Measurements from ENCODE around the gene THSD8. TPM values are rescaled to one million over a fixed set of nuclear protein-coding genes. Genes with fewer than 3 reads are reported as not detected.

THSD8 gene
- total RNA-seq, 4 donors from 2014 or later = 0.65 TPM; not detected in 3

DNA sequence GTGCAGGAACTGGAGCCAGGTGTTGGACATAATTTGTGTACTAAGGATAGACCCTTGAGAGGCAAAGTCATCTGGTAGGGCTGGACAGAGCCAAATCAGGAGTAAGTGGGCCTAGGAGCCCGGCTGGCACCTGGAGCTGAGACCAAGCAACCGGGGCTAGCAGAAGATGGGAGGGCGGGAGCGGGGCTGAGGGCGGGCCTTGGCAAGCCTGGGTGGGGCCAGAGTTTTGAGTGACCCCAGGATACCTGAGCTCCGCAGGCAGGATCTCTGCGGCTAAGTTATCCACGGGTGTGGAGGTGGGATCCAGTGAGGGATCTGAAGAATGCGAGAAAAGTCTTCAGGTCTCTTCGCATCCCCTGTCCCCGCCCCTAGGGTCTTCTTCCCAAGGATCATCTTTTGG is 34.7 kb upstream of the THSD8 start:
- TF ChIP-seq POLR2A (IDR thresholded peaks at IDR 0.05; ENCODE audit: low read depth) = no peak
- no peak for TF ChIP-seq POLR2AphosphoS5 (IDR thresholded peaks at IDR 0.05)
- TF ChIP-seq, protein P1, sequence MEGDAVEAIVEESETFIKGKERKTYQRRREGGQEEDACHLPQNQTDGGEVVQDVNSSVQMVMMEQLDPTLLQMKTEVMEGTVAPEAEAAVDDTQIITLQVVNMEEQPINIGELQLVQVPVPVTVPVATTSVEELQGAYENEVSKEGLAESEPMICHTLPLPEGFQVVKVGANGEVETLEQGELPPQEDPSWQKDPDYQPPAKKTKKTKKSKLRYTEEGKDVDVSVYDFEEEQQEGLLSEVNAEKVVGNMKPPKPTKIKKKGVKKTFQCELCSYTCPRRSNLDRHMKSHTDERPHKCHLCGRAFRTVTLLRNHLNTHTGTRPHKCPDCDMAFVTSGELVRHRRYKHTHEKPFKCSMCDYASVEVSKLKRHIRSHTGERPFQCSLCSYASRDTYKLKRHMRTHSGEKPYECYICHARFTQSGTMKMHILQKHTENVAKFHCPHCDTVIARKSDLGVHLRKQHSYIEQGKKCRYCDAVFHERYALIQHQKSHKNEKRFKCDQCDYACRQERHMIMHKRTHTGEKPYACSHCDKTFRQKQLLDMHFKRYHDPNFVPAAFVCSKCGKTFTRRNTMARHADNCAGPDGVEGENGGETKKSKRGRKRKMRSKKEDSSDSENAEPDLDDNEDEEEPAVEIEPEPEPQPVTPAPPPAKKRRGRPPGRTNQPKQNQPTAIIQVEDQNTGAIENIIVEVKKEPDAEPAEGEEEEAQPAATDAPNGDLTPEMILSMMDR (IDR thresholded peaks at IDR 0.05) = no peak
- intact Hi-C loops (cut with DNase I) = loop anchor here (2.0 kb wide), 1 partner anchor 80 kb away; no protein-coding TSS in a partner anchor
- WGBS = 94% methylated on average over 11 of the region's 11 CpGs

DNA sequence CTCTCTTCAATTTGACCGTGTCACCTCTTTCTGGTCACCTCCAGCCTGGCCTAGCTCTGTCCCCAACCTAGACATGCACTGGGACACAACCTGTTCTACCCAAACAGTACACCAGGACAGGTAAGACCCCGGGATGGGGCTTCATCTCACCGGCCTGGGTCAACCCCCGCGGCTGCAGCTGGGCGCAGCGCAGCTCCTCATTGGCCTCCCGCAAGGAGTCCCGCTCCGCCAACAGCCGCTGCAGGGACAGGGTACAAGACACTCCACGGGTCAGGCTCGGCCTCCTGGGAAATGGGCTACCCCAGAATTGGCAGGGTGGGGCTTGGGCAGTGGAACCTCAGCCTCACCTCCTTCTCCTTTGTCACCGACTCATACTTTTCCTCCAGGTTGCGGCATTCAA is 34.2 kb upstream of the THSD8 start:
- 91% methylated on average over 10 of the region's 15 CpGs for whole genome bisulfite sequencing
- intact Hi-C loops (cut with DNase I) = loop anchor here (2.0 kb wide), 1 partner anchor 79 kb away; no protein-coding TSS in a partner anchor

More for the DNA sequence above, 34.7 kb upstream of the THSD8 start:
- Histone ChIP-seq H3K27ac (replicated peaks in 1 of 4) (no peak overlapping the region), H3K4me3 (no peak overlapping the region), H3K27me3 (no peaks in the 10 kb centered on the region), H3K9me3 (no peaks in the 10 kb centered on the region), H3K36me3 (peaks cover 13 to 61% (median 36%) of the 10 kb centered on the region in 4 donors), H3K4me1 (peaks cover 4 to 8% (median 6%) of the 10 kb centered on the region in 4 donors)
- DNase-seq (ENCODE audit: extremely low spot score) = no peak

DNA sequence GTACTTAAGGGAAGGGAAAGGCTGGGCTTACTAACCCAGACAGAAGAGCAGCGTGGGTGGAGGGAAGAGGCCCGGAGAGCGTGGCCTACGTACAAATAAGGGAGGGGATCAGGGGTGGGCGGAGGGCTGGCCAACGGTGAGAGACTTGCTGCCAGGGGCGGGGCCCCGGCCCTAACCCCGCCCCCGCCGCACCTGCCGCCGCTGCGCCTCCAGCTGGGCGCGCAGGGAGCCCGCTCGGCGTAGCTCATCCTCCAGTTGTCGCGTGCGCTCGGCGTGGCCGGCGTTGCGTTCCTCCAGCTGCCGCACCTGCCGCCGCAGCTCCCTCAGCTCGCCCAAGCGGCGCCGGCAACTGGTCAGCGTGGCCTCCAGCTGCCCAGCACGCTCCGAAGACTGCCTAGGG is 32.2 kb upstream of the THSD8 start:
- peaks cover 0 to 46% (median 26%) of the 10 kb centered on the region in 4 donors for H3K36me3 ChIP-seq
- TF ChIP-seq POLR2A (IDR thresholded peaks at IDR 0.05; ENCODE audit: low read depth) (no peak), EP300 (IDR thresholded peaks at IDR 0.05) (no peak), POLR2AphosphoS5 (IDR thresholded peaks at IDR 0.05) (no peak)
- TF ChIP-seq, protein P1 (IDR thresholded peaks at IDR 0.05) = no peak
- intact Hi-C loops (cut with DNase I) = no loop called here
- DNase-seq (ENCODE audit: extremely low spot score) = no peak
- H3K27ac ChIP-seq (replicated peaks in 1 of 4) = no peak overlapping the region
- H3K4me3 ChIP-seq = no peak overlapping the region
- WGBS = 34% methylated on average over 11 of the region's 37 CpGs
- no peaks in the 10 kb centered on the region for H3K9me3 ChIP-seq
- no peaks in the 10 kb centered on the region for H3K27me3 ChIP-seq
- H3K4me1 ChIP-seq = peaks cover 7 to 25% (median 9%) of the 10 kb centered on the region in 4 donors

More for the DNA sequence above, 34.2 kb upstream of the THSD8 start:
- Histone ChIP-seq H3K27ac (replicated peaks in 1 of 4) (no peak overlapping the region), H3K4me3 (no peak overlapping the region), H3K27me3 (no peaks in the 10 kb centered on the region), H3K36me3 (peaks cover 13 to 58% (median 36%) of the 10 kb centered on the region in 4 donors), H3K4me1 (peaks cover 4 to 8% (median 6%) of the 10 kb centered on the region in 4 donors), H3K9me3 (no peaks in the 10 kb centered on the region)
- no peak for DNase-seq (ENCODE audit: extremely low spot score)
- TF ChIP-seq, protein P1 (IDR thresholded peaks at IDR 0.05) = no peak
- TF ChIP-seq POLR2AphosphoS5 (IDR thresholded peaks at IDR 0.05) (no peak), EP300 (IDR thresholded peaks at IDR 0.05) (no peak)

GRCh38 chr19:12770922-12771321 is 30.9 kb upstream of the THSD8 start:
- intact Hi-C loops (cut with DNase I) = no loop called here
- H3K4me3 ChIP-seq = no peak overlapping the region
- 96% methylated on average over 13 of the region's 13 CpGs for WGBS
- H3K36me3 ChIP-seq = peaks cover 0 to 35% (median 19%) of the 10 kb centered on the region in 4 donors
- peaks cover 9 to 24% (median 12%) of the 10 kb centered on the region in 4 donors for H3K4me1 ChIP-seq
- no peak overlapping the region for H3K27ac ChIP-seq (replicated peaks in 1 of 4)
- H3K9me3 ChIP-seq = no peaks in the 10 kb centered on the region
- no peak for DNase-seq (ENCODE audit: extremely low spot score)
- no peaks in the 10 kb centered on the region for H3K27me3 ChIP-seq
- TF ChIP-seq POLR2AphosphoS5 (IDR thresholded peaks at IDR 0.05) (no peak), POLR2A (IDR thresholded peaks at IDR 0.05; ENCODE audit: low read depth) (no peak), EP300 (IDR thresholded peaks at IDR 0.05) (no peak)
- TF ChIP-seq, protein P1 (IDR thresholded peaks at IDR 0.05) = no peak

GRCh38 chr19:12772323-12772722 is 29.5 kb upstream of the THSD8 start:
- H3K4me3 ChIP-seq = no peak overlapping the region
- 81% methylated on average over 4 of the region's 4 CpGs for WGBS
- intact Hi-C loops (cut with DNase I) = no loop called here
- H3K4me1 ChIP-seq = peaks cover 16 to 26% (median 20%) of the 10 kb centered on the region in 4 donors
- H3K9me3 ChIP-seq = no peaks in the 10 kb centered on the region
- no peak overlapping the region for H3K27ac ChIP-seq (replicated peaks in 1 of 4)
- TF ChIP-seq EP300 (IDR thresholded peaks at IDR 0.05) = no peak
- peaks cover 0 to 32% (median 16%) of the 10 kb centered on the region in 4 donors for H3K36me3 ChIP-seq
- no peaks in the 10 kb centered on the region for H3K27me3 ChIP-seq
- DNase-seq (ENCODE audit: extremely low spot score) = no peak
